ENCODE data around the gene KIAA1549.

GRCh38 chr7:138832966-138833365, 148.2 kb downstream of the KIAA1549 start:
- TF ChIP-seq CTCF (optimal IDR thresholded peaks at IDR 0.05 in 1 of 3, IDR thresholded peaks at IDR 0.05 in 1 of 3, conservative IDR thresholded peaks at IDR 0.05 in 1 of 3; ENCODE audit: extremely low read depth in 1 of 3, insufficient read depth in 2 of 3, low read length in 3 of 3) (no peak), EZH2 (IDR thresholded peaks at IDR 0.05; ENCODE audit: low read length) (no peak)

All from keratinocyte (primary cell).